Common myeloid progenitor, CD34-positive (primary cell): ENCODE data around the gene RASD2.

Experiments used
- CTCF ChIA-PET: fragments of 350-600 bp; sonication (Branson Sonifier 250); formaldehyde crosslinking; loops from one replicate; lab custom pipeline; 2021; ENCODE audit warnings: antibody characterized with exemption; lab: Charles Lee
- POLR2A ChIA-PET: fragments of 350-600 bp; sonication (Branson Sonifier 250); formaldehyde crosslinking; loops from one replicate; lab custom pipeline; 2021; ENCODE audit warnings: antibody characterized with exemption; lab: Charles Lee
- DNase-seq, 3 donors: peaks; one replicate each; pipeline versions ENCODE4 v3.0.0 to v3.0.0-alpha.2; 2013
- H3K27ac ChIP-seq, 2 experiments: 1 replicate in 1 of 2; 2 replicates in 1 of 2; pipeline ENCODE4 v1.7.0; 2013; ENCODE audit warnings: inconsistent platforms in 2 of 2, low read length in 2 of 2, mild to moderate bottlenecking in 2 of 2, low read depth in 1 of 2, moderate library complexity in 1 of 2; ENCODE audit not compliant: severe bottlenecking in 2 of 2, insufficient read depth in 1 of 2, poor library complexity in 1 of 2
- H3K27me3 ChIP-seq, 5 experiments: replicated peaks in 2 of 5; 1 replicate in 3 of 5; 2 replicates in 2 of 5; pipeline versions ENCODE4 v1.6.1 to v1.7.0; 2013; ENCODE audit warnings: low read length in 4 of 5, mild to moderate bottlenecking in 2 of 5, moderate library complexity in 2 of 5, inconsistent platforms in 1 of 5; ENCODE audit not compliant: insufficient read depth in 5 of 5, control insufficient read depth in 4 of 5
- H3K36me3 ChIP-seq, 4 experiments: 1 replicate in 2 of 4; 2 replicates in 2 of 4; pipeline versions ENCODE4 v1.6.1 to v1.7.0; 2013; ENCODE audit warnings: low read length in 3 of 4, control low read depth in 1 of 4, mild to moderate bottlenecking in 1 of 4; ENCODE audit not compliant: control insufficient read depth in 4 of 4, insufficient read depth in 4 of 4
- H3K4me1 ChIP-seq, 4 experiments: 1 replicate in 3 of 4; 2 replicates in 1 of 4; pipeline versions ENCODE4 v1.6.1 to v1.7.1; 2013; ENCODE audit warnings: low read length in 3 of 4, mild to moderate bottlenecking in 3 of 4, control low read depth in 1 of 4, inconsistent platforms in 1 of 4, moderate library complexity in 1 of 4; ENCODE audit not compliant: control insufficient read depth in 4 of 4, insufficient read depth in 4 of 4; ENCODE audit errors: control extremely low read depth in 1 of 4
- H3K4me3 ChIP-seq, 7 experiments: 1 replicate in 4 of 7; 2 replicates in 3 of 7; pipeline versions ENCODE4 v1.5.1 to v1.7.0; 2013; ENCODE audit warnings: mild to moderate bottlenecking in 7 of 7, low read length in 6 of 7, moderate library complexity in 6 of 7, inconsistent platforms in 2 of 7, low read depth in 2 of 7, control low read depth in 1 of 7; ENCODE audit not compliant: insufficient read depth in 4 of 7, control insufficient read depth in 1 of 7; ENCODE audit errors: extremely low read depth in 1 of 7
- H3K9me3 ChIP-seq, 5 experiments: 1 replicate in 4 of 5; 2 replicates in 1 of 5; pipeline versions ENCODE4 v1.6.1 to v1.7.1; 2013; ENCODE audit warnings: low read length in 4 of 5, mild to moderate bottlenecking in 2 of 5, inconsistent platforms in 1 of 5, low read depth in 1 of 5, moderate library complexity in 1 of 5; ENCODE audit not compliant: control insufficient read depth in 4 of 5, insufficient read depth in 2 of 5; ENCODE audit errors: control extremely low read depth in 1 of 5
- WGBS: methylation state at CpG from one replicate; pipeline ENCODE4 v1.1.5; 2013; ENCODE audit not compliant: insufficient coverage; 5-methylcytosine and 5-hydroxymethylcytosine counted together

Gene RASD2

GRCh38 chr22:35575116-35575748, 34.6 kb downstream of the RASD2 start:
- Histone ChIP-seq H3K27me3 (peaks cover 0 to 4% (median 0%) of the 10 kb centered on the region in 5 experiments), H3K27ac (no peak overlapping the region), H3K9me3 (no peaks in the 10 kb centered on the region), H3K4me3 (no peak overlapping the region), H3K4me1 (no peaks in the 10 kb centered on the region), H3K36me3 (no peaks in the 10 kb centered on the region)
- WGBS: 62% methylated on average over 11 of the region's 15 CpGs
- CTCF ChIA-PET: interaction anchor here (1.8 kb wide), 1 partner anchor 18 kb away, joined by 4 read pairs; no protein-coding TSS in a partner anchor
- peak in 1 of 3 donors; percentile 22 for DNase-seq
- POLR2A ChIA-PET: no interaction called here

GRCh38 chr22:35576671-35577070, 36.0 kb downstream of the RASD2 start:
- H3K27ac ChIP-seq: no peak overlapping the region
- no peaks in the 10 kb centered on the region for H3K9me3 ChIP-seq
- no peaks in the 10 kb centered on the region for H3K4me1 ChIP-seq
- no peak overlapping the region for H3K4me3 ChIP-seq
- peaks cover 0 to 4% (median 0%) of the 10 kb centered on the region in 5 experiments for H3K27me3 ChIP-seq
- no peaks in the 10 kb centered on the region for H3K36me3 ChIP-seq
- 85% methylated on average over 8 of the region's 8 CpGs for WGBS
- DNase-seq: no peak
- ChIA-PET CTCF (interaction anchor here (0.8 to 1.8 kb wide), 3 partner anchors 20 to 28 kb away, joined by 3 to 4 read pairs (median 4); no protein-coding TSS in a partner anchor), POLR2A (no interaction called here)

GRCh38 chr22:35577799-35578659, 37.4 kb downstream of the RASD2 start:
- H3K36me3 ChIP-seq: no peaks in the 10 kb centered on the region
- peaks cover 0 to 4% (median 0%) of the 10 kb centered on the region in 5 experiments for H3K27me3 ChIP-seq
- no peak overlapping the region for H3K27ac ChIP-seq
- H3K4me3 ChIP-seq: no peak overlapping the region
- POLR2A ChIA-PET: no interaction called here
- WGBS: 95% methylated on average over 2 of the region's 2 CpGs
- CTCF ChIA-PET: interaction anchor here (6.7 kb wide), 1 partner anchor 147 kb away, joined by 65 read pairs; no protein-coding TSS in a partner anchor
- no peaks in the 10 kb centered on the region for H3K4me1 ChIP-seq
- H3K9me3 ChIP-seq: no peaks in the 10 kb centered on the region
- DNase-seq: no peak

GRCh38 chr22:35578836-35579575, 38.4 kb downstream of the RASD2 start:
- CTCF ChIA-PET: interaction anchor here (1.2 to 6.7 kb wide), 2 partner anchors 15 to 148 kb away, joined by 3 to 65 read pairs; no protein-coding TSS in a partner anchor
- H3K4me3 ChIP-seq: no peak overlapping the region
- WGBS: 95% methylated on average over 15 of the region's 19 CpGs
- H3K36me3 ChIP-seq: no peaks in the 10 kb centered on the region
- no peak overlapping the region for H3K27ac ChIP-seq
- H3K4me1 ChIP-seq: no peaks in the 10 kb centered on the region
- H3K9me3 ChIP-seq: no peaks in the 10 kb centered on the region
- peaks cover 0 to 4% (median 0%) of the 10 kb centered on the region in 5 experiments for H3K27me3 ChIP-seq
- POLR2A ChIA-PET: no interaction called here
- DNase-seq: no peak

GRCh38 chr22:35580351-35581022, 39.9 kb downstream of the RASD2 start:
- no peaks in the 10 kb centered on the region for H3K4me1 ChIP-seq
- H3K4me3 ChIP-seq: no peak overlapping the region
- H3K9me3 ChIP-seq: no peaks in the 10 kb centered on the region
- H3K36me3 ChIP-seq: no peaks in the 10 kb centered on the region
- H3K27ac ChIP-seq: no peak overlapping the region
- ChIA-PET CTCF (interaction anchor here (0.6 to 6.7 kb wide), 6 partner anchors 8 to 230 kb away, joined by 3 to 65 read pairs (median 4); no protein-coding TSS in a partner anchor), POLR2A (no interaction called here)
- DNase-seq: no peak
- no peaks in the 10 kb centered on the region for H3K27me3 ChIP-seq
- 95% methylated on average over 6 of the region's 10 CpGs for WGBS

- H3K27ac ChIP-seq: no peak overlapping the region
Measured at GRCh38 chr22:35581023-35581413, 40.4 kb downstream of the RASD2 start.

More at GRCh38 chr22:35581023-35581413, 40.4 kb downstream of the RASD2 start:
- DNase-seq: no peak
- Histone ChIP-seq H3K27me3 (no peaks in the 10 kb centered on the region), H3K4me1 (no peaks in the 10 kb centered on the region), H3K9me3 (no peaks in the 10 kb centered on the region), H3K4me3 (no peak overlapping the region), H3K36me3 (no peaks in the 10 kb centered on the region)
- WGBS: no CpG with 5 or more reads among the region's 5 CpGs
- POLR2A ChIA-PET: no interaction called here
- CTCF ChIA-PET: interaction anchor here (0.6 to 6.7 kb wide), 5 partner anchors 8 to 231 kb away, joined by 3 to 65 read pairs (median 6); no protein-coding TSS in a partner anchor
